Lung (tissue), 12 donors: Measurements from ENCODE around the gene PLP1. TPM values are rescaled to one million over a fixed set of nuclear protein-coding genes. Genes with fewer than 3 reads are reported as not detected.

Experiments
- ATAC-seq: fragments of 200-7000 bp; cut with Tn5 transposase; one replicate; pipeline ENCODE4 v1.9.1; 2020; ENCODE audit warnings: moderate number of reproducible peaks; ENCODE audit not compliant: insufficient read depth, low FRiP score
- DNase-seq, 3 donors: peaks; one replicate each; pipeline ENCODE4 v3.0.0-alpha.2; 2013 to 2017
- H3K27ac ChIP-seq, 2 donors: one replicate each; pipeline ENCODE4 v1.5.1; 2013; ENCODE audit warnings: mild to moderate bottlenecking in 2 of 2, moderate library complexity in 2 of 2, control low read depth in 1 of 2, inconsistent platforms in 1 of 2, low read depth in 1 of 2, low read length in 1 of 2
- H3K27me3 ChIP-seq, 3 donors: one replicate each; pipeline ENCODE4 v1.5.1; 2013; ENCODE audit warnings: low read length in 2 of 3; ENCODE audit not compliant: control insufficient read depth in 3 of 3, insufficient read depth in 3 of 3
- H3K36me3 ChIP-seq, 4 donors: one replicate each; pipeline ENCODE4 v1.5.1; 2013; ENCODE audit warnings: low read length in 4 of 4, mild to moderate bottlenecking in 1 of 4, moderate library complexity in 1 of 4; ENCODE audit not compliant: control insufficient read depth in 4 of 4, insufficient read depth in 4 of 4
- H3K4me1 ChIP-seq, 5 donors: one replicate each; pipeline ENCODE4 v1.5.1; 2013; ENCODE audit warnings: low read length in 5 of 5, mild to moderate bottlenecking in 2 of 5, moderate library complexity in 1 of 5; ENCODE audit not compliant: control insufficient read depth in 5 of 5, insufficient read depth in 5 of 5
- H3K4me3 ChIP-seq: one replicate; pipeline ENCODE4 v1.5.1; 2013; ENCODE audit warnings: mild to moderate bottlenecking, control low read depth, moderate library complexity
- H3K9ac ChIP-seq, 2 donors: one replicate each; pipeline ENCODE4 v1.5.1; 2013; ENCODE audit warnings: low read length in 2 of 2, control low read depth in 1 of 2; ENCODE audit not compliant: insufficient read depth in 1 of 2
- H3K9me3 ChIP-seq, 4 donors: one replicate each; pipeline ENCODE4 v1.5.1; 2013; ENCODE audit warnings: low read length in 3 of 4, mild to moderate bottlenecking in 1 of 4, moderate library complexity in 1 of 4; ENCODE audit not compliant: control insufficient read depth in 4 of 4, insufficient read depth in 3 of 4
- WGBS, 2 donors: extraction: QIAGEN DNeasy Blood & Tissue Kit; methylation state at CpG; one replicate each; pipeline ENCODE4 v1.1.7; 2013; 5-methylcytosine and 5-hydroxymethylcytosine counted together
- polyA plus RNA-seq, 2 donors: library from polyadenylated mRNA; stranded (reverse); fragments of 200-250 nt; gene quantifications; one replicate each; pipeline ENCODE4 v1.2.1, GENCODE V29; 2013
- total RNA-seq, 2 donors: library from RNA; depleted of rRNA in 1 of 2; stranded (reverse); fragments of >200 nt in 1 of 2; gene quantifications; one replicate each; pipeline ENCODE4 v1.2.1, GENCODE V29; 2014 to 2021
- TF ChIP-seq, protein P1 (sequence below): IDR thresholded peaks from 2 replicates; pipeline ENCODE4 v1.5.1; 2012; ENCODE audit warnings: mild to moderate bottlenecking; ENCODE audit errors: control extremely low read depth, extremely low read depth
- donor health status: control.
- donor health status: control.
- donor health status: Bipolar disorder and iron deficiency.
- donor health status: healthy.
- donor health status: DM: yes; HTN: yes; CAD: no.

PLP1 gene
- total and polyA plus RNA-seq, 4 donors = 0.06 to 9.3 (median 0.34) TPM

DNA sequence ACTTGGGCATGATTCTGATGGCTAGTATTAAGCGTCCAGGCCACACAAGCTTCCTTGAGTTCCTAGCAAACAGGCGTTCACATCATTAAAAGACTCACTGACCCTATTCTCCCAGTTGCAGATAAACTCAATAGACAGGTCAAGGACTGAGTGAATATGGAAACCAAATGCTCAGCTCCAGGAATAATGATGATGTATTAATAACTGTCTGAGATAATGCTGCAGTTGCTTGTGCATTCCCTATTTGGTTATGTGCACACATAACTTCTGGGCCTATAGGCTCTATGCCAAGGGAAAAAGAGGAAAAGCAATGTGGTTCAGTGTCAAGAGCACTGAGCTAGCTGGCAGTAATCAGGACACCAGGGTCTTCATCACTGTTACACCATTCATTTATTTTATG is 51.9 kb downstream of the PLP1 start:
- peaks cover 7 to 46% (median 28%) of the 10 kb centered on the region in 3 donors for H3K27me3 ChIP-seq
- peaks cover 0 to 7% (median 0%) of the 10 kb centered on the region in 4 donors for H3K9me3 ChIP-seq
- peaks cover 0 to 4% (median 0%) of the 10 kb centered on the region in 5 donors for H3K4me1 ChIP-seq
- ATAC-seq (no peak), DNase-seq (peak in 2 of 3 donors; percentile 8 to 23)
- H3K4me3 ChIP-seq = no peak overlapping the region
- H3K27ac ChIP-seq = peak overlapping the region in 1 of 2 donors; percentile 50
- WGBS, 2 donors = 69 to 88% methylated on average over 2 of the region's 2 CpGs
- no peak overlapping the region for H3K9ac ChIP-seq
- no peaks in the 10 kb centered on the region for H3K36me3 ChIP-seq
- TF ChIP-seq, protein P1, sequence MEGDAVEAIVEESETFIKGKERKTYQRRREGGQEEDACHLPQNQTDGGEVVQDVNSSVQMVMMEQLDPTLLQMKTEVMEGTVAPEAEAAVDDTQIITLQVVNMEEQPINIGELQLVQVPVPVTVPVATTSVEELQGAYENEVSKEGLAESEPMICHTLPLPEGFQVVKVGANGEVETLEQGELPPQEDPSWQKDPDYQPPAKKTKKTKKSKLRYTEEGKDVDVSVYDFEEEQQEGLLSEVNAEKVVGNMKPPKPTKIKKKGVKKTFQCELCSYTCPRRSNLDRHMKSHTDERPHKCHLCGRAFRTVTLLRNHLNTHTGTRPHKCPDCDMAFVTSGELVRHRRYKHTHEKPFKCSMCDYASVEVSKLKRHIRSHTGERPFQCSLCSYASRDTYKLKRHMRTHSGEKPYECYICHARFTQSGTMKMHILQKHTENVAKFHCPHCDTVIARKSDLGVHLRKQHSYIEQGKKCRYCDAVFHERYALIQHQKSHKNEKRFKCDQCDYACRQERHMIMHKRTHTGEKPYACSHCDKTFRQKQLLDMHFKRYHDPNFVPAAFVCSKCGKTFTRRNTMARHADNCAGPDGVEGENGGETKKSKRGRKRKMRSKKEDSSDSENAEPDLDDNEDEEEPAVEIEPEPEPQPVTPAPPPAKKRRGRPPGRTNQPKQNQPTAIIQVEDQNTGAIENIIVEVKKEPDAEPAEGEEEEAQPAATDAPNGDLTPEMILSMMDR = no peak

DNA sequence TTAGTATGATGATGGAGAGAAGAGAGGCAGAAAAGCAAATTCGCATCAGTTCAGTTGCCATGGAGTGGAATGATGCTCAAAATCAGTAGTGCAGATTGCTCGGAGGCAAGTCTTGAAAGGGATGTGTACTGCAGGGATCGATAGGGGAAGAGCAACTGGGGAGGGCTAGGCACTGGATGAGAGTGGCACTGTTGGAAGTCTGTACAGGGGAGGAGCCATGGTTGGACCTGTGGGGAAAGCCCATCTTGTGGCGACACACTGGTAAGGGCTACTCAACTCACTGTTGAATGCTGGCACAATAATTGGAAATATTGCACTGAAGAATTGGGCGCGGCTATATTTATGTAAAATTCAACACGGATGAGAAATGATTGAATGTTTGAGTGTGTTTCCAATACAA is 54.2 kb downstream of the PLP1 start:
- H3K9me3 ChIP-seq = peaks cover 0 to 7% (median 0%) of the 10 kb centered on the region in 4 donors
- 72 to 87% methylated on average over 7 of the region's 7 CpGs for WGBS, 2 donors
- ATAC-seq = no peak
- no peak overlapping the region for H3K4me3 ChIP-seq
- no peak for DNase-seq
- peaks cover 0 to 4% (median 0%) of the 10 kb centered on the region in 5 donors for H3K4me1 ChIP-seq
- no peaks in the 10 kb centered on the region for H3K36me3 ChIP-seq
- TF ChIP-seq, protein P1 = no peak
- H3K27ac ChIP-seq = peak overlapping the region in 1 of 2 donors; percentile 66
- H3K27me3 ChIP-seq = peaks cover 7 to 37% (median 35%) of the 10 kb centered on the region in 3 donors
- H3K9ac ChIP-seq = no peak overlapping the region

DNA sequence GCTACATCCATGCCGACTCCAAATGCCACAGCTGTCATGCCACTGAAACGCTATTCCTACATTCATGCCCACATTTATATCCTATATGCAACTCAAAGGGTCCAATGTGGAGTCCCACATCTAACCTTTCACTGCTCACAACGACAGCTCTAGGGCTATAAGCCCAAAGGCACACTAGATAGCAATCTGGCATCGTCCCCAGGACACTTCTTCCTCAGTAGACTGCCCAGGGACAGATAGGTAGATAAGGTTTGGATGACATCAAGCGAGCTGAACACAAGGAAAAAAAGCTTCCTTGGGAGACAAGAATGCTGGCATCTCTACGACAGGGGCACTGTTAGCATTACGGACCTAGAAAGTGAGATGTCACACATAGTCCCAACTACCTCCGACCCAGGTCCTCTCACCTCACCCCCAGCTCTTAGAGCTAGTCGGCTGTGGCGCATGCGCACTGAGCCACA is 54.7 kb downstream of the PLP1 start:
- DNase-seq (peak in 1 of 3 donors; percentile 58), ATAC-seq (no peak)

More for the DNA sequence above, 54.7 kb downstream of the PLP1 start:
- Histone ChIP-seq H3K36me3 (no peaks in the 10 kb centered on the region), H3K9ac (peak overlapping the region in 1 of 2 donors; percentile 3), H3K27me3 (peaks cover 4 to 32% (median 32%) of the 10 kb centered on the region in 3 donors), H3K27ac (peak overlapping the region in 1 of 2 donors; percentile 66), H3K4me3 (no peak overlapping the region), H3K9me3 (peaks cover 0 to 7% (median 0%) of the 10 kb centered on the region in 4 donors), H3K4me1 (peaks cover 0 to 4% (median 0%) of the 10 kb centered on the region in 5 donors)
- whole genome bisulfite sequencing, 2 donors = 31 to 34% methylated on average over 7 to 11 of the region's 11 CpGs
- TF ChIP-seq, protein P1 = no peak
